NCI-H69 (cell line): ENCODE measurements around the gene WRAP73.

Experiments
- DNase-seq: peaks from one replicate; lab custom pipeline; 2025; lab: John Stamatoyannopoulos, UW

Gene WRAP73

DNA sequence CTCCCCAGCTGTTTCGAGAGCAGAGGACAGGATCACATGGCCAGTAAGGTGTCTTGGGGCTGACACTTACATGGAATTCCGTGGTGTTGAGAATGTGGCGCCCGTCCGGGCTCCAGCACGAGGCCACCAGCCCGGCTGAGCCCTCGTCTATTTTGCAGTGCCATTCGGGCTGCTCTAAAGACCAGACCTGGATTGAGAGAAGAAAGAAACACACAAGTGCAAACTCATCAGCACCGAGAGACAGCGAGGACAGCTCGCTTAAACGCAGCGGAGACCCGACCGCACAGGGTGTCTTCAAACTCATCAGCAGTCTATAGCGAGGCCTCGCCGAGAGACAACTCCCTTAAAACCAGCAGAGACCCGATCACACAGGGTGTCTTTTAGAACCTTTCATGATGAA, 3.3 kb downstream of the WRAP73 start:
- DNase-seq = no peak

GRCh38 chr1:3645666-3646355, 4.1 kb downstream of the WRAP73 start:
- no peak for DNase-seq

DNA sequence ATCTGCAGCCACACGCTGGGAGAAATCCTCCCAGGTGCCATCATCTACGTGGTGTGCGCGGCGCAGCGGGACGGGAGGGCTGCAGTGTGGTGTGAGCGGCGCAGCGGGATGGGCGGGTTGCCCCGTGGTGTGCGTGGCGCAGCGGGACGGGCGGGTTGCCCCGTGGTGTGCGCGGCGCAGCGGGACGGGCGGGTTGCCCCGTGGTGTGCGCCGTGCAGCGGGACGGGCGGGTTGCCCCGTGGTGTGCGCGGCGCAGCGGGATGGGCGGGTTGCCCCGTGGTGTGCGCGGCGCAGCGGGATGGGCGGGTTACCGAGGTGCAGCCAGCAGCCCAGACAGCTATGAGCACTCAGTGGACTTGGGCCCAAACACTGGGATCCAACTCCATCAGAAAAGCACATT, 4.7 kb downstream of the WRAP73 start:
- no peak for DNase-seq

GRCh38 chr1:3644273-3644672, 5.6 kb downstream of the WRAP73 start:
- no peak for DNase-seq

DNA sequence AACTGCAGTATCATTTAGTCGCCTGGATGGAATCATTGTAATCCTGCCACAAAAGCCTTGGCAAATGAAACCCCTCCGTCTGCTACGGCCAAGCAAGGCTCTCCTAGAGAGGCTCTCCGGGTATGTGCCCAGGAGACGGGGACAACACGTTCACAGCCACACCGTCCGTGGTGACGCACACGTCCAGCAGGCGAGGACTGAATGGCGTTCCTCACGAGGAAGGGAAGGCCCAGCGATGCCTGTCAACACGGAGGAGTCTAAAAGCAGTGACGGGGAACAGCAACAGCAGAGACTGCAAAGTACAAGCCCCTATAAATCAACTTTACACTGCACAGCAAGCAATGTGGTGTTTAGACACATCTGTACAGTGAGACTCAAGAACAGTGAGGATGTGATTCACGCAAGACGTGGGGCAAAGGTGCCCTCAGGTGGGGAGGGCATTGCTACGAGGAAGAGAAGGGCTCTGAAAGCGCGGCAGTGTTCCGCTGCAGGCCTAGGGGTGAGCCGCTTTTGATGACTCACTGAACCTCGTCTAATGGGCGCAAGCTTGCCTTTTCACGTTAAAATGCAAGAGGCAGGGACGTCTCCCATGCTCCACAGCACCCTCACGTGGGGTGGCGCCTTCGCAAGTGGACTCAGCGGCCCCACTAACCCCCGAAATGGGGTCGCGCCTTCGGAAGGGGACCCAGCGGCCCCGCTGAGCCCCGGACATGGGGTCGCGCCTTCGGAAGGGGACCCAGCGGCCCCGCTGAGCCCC, 6.8 kb downstream of the WRAP73 start:
- DNase-seq = no peak

DNA sequence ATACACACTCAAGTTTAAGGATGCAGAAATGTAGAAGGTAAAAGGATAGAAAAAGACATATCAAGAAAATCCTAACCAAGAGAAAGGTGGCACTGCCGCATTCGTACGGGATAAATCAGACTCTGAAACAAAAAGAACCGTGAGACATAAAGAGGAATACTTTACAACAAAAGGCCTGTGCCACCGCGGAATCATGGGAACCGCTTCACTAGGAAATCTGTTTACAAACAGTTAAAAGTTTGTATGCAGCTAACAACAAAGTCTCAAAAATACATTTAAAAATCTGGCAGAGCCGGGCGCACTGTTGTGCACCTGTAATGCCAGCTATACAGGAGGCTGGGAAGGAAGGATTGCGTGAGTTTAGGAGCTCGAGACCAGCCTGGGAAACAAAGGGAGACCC, 8.1 kb downstream of the WRAP73 start:
- DNase-seq = no peak

GRCh38 chr1:3641046-3641760, 8.7 kb downstream of the WRAP73 start:
- no peak for DNase-seq

- DNase-seq = no peak
Measured at GRCh38 chr1:3640121-3640837, 9.6 kb downstream of the WRAP73 start.

DNA sequence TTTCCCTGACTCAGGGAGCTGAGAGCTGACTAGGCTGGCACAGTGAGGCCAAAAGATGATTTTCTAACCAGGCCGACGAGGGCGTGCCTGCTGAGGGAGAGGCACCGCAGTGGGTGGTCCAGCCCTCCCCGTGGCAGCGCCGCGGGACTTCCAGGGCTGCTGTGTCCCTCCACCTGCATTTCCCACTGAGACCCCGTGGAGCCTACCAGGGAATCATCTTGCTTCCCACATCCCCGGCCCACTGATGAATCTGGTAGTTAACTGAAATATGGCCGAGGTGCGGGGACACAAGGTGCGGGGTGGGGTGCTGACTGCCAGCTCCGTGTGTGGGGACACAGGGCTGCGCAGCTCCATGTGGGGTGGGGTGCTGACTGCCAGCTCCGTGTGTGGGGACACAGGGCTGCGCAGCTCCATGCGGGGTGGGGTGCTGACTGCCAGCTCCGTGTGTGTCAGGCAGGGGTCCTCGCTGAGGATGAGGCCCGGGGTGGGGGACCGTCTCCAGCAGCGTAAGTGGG, 10.4 kb downstream of the WRAP73 start:
- no peak for DNase-seq

GRCh38 chr1:3638676-3639075, 11.2 kb downstream of the WRAP73 start:
- DNase-seq = no peak

GRCh38 chr1:3638027-3638426, 11.9 kb downstream of the WRAP73 start:
- no peak for DNase-seq

DNA sequence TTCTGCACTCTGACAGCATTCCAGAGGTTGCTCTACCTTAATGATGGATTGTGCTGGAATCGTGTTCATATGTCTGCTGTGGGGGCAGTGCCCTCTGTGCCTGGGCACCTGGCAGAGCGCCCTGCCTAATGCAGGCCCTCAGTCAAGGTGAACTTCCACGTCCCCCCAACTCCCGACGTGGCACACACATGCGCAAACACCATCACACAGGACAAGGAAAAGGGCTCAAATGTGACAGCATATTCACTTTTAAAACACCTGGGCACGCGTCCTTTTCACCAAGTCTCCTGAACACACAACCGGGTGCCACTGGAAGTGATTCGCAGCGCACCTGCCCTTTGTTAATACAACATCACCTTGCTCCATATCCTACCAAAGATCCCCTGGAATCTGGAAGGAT, 13.4 kb downstream of the WRAP73 start:
- no peak for DNase-seq

GRCh38 chr1:3636080-3636479, 13.8 kb downstream of the WRAP73 start:
- no peak for DNase-seq

- no peak for DNase-seq
Measured at GRCh38 chr1:3634059-3634800, 15.7 kb downstream of the WRAP73 start.

DNA sequence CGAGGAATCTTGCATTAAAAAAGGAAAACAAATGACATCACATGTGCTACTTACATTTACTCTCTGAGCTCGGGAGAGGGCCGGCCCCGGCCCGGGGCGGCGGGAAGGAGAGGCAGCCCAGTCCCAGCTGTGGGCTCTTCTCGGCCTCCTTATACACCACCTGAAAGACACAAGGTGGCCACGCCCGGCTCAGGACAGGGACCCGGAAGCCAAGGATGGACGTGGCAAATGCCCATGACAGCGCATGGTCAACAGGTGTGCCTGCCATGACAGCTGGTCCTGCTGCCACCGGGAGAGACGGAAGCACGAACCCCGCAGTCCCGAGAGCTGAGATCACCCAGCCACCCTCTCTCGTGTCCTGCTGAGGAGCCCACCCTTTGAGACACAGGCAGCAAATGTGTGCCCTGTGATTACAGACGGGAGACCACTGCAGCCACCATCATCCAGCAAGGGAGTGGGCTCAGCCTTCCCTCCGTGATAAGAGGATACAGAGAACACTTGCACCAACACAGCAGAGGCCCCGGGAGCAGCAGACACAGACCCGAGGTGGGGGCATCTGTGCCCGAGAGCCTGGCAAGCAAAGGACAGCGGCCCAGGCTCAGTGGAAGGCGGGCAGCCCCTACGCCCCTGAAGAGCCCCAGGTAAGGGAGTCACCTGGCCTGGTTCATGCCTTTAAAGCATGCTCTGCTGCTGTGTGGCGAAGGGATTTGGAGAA, 16.4 kb downstream of the WRAP73 start:
- DNase-seq = no peak

DNA sequence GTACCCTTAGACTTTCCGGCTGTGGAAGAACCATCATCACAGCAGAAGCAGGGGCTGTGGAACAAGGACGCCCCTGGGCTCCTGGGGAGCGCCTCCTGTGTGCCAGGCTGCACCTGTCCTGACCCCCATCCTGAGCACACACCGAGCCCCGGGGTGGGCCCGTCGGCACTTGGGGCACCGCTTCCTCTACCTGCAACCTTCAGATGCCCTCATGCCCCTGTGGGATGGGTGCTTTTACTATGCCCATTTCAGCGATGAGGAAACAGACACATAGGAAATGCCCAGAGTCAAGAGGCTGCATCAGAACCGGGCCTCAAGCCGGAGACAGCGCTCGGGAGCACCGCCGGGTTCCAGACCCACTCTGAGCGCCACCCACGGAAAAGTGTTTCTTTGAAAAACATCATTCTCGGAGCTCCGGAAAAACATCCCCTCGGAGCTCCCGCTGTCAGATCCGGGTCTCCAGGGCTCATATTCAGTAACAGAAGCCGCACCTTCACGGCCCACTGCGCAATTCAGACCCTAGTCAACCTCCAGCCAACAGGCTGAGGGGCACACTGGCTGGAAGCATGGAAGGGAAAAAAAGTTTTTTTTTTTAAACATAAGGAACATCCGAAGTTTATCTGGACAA, 17.1 kb downstream of the WRAP73 start:
- DNase-seq = no peak

DNA sequence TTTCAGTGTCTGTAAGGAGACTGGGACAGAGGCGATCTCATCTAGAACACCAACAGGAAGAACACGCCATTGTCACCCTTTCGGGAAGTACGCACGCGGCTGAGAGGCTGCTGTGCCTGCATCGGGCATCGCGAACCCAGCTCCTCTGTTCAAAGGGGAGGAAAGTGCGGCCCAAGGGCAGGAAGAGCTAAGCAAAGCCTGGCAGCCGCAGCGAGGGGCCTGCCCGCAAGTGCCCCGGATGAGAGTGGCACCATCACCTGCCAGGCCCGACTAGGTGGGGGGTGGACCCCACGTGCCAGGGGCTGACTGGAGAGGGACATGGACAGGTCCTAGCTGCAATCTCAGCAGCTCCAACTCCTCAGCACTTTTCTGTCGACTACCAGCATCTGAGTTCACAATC, 17.6 kb downstream of the WRAP73 start:
- DNase-seq = no peak

DNA sequence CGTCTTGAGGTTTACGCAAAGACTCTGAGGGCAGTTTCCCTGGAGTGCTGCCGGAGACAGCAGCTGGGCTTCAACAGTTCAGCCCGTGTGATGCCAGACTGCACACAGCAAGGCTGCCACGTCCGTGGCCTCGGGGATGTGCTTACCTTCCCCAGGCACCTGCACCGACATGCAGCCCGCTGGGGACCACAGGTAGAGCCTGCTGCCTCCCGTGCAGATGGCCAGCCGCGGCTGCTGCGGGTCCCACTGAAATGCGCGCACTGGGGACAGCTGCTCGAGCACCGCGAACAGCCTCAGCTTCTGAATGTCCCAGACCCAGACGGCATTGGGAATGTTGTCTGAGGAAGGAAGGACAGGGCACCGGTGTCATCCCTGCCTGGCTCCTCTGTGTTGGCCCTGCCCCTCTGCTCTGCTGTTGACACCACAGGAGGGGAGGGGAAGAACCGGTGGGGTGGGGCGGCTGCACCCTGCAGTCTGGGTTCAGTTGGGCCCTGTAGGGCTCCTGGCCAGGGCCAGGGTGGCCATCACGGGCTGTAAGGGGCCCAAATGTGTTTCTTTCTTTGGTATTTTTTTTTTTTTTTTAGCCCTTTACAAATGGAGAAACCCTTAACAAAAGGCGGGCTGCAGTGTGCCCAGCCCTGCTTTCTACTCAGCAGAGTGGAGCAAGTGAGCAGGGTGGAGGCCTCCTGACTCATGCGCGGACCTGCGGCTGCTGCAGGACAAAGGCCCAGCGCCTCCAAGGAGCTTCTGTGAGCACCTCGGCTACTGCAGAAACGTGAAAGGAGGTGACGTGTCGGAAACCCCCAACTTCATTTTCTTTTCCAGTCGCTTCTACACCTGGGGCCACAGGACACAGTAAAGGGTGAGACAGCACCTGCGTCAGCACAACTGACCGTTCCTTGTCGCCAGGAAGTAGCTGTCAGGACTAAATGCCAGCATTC, 18.3 kb downstream of the WRAP73 start:
- DNase-seq = no peak

DNA sequence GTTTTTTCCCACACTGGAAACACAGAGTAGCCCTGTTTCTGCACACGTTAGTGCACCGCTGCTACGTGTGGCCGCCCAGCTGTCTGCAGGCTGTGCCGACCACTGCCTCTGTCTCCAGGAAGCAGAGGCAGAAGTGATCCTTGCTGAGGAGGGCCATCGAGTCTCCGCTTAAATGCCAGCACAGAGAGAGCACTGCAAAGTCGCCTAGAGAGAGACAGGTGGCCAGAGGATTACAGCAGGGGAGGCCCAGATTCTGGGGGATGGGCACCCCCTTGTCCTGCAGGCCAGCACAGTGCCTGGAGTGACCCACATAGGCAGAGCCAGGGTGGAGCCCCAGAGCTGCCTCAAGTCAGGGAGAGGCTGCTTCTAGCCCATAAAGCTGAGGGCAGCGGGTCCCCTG, 19.0 kb downstream of the WRAP73 start:
- DNase-seq = no peak
